ENCODE data around the gene MICAL2. TPM values are rescaled to one million over a fixed set of nuclear protein-coding genes. Genes with fewer than 3 reads are reported as not detected.

MICAL2 gene
- total and polyA plus RNA-seq, 3 donors from 2014 or later = 224 to 461 (median 401) TPM

- intact Hi-C loops (cut with DNase I; ENCODE audit: low total_unique reads) = no loop called here
- Histone ChIP-seq H3K27me3 (no peaks in the 10 kb centered on the region), H3K36me3 (ENCODE audit: low read depth, missing control alignments) (no peaks in the 10 kb centered on the region), H3K9me3 (no peaks in the 10 kb centered on the region), H3K27ac (peak overlapping the region; percentile 85 to 95), H3K4me3 (no peak overlapping the region), H3K4me1 (peaks cover 74% of the 10 kb centered on the region)
- DNase-seq = no peak
- 70 to 88% methylated on average over 1 to 5 of the region's 5 CpGs for WGBS, 2 donors
- TF ChIP-seq CTCF (IDR thresholded peaks at IDR 0.05) (no peak), POLR2A (IDR thresholded peaks at IDR 0.05) (no peak)
Measured at GRCh38 chr11:12121517-12121916, 11.1 kb downstream of the MICAL2 start.

GRCh38 chr11:12122083-12122482 is 11.7 kb downstream of the MICAL2 start:
- intact Hi-C loops (cut with DNase I; ENCODE audit: low total_unique reads) = no loop called here
- H3K36me3 ChIP-seq (ENCODE audit: low read depth, missing control alignments) = no peaks in the 10 kb centered on the region
- H3K9me3 ChIP-seq = no peaks in the 10 kb centered on the region
- H3K27me3 ChIP-seq = no peaks in the 10 kb centered on the region
- no peak for DNase-seq
- peak overlapping the region; percentile 85 to 95 for H3K27ac ChIP-seq
- TF ChIP-seq CTCF (IDR thresholded peaks at IDR 0.05) (peak in 2 of 3 experiments; percentile 23 to 26), POLR2A (IDR thresholded peaks at IDR 0.05) (no peak)
- 70% methylated on average over 6 of the region's 6 CpGs for whole genome bisulfite sequencing, 2 donors
- peaks cover 69% of the 10 kb centered on the region for H3K4me1 ChIP-seq
- no peak overlapping the region for H3K4me3 ChIP-seq

- DNase-seq = no peak
- no peaks in the 10 kb centered on the region for H3K9me3 ChIP-seq
- peaks cover 64% of the 10 kb centered on the region for H3K4me1 ChIP-seq
- no peaks in the 10 kb centered on the region for H3K36me3 ChIP-seq (ENCODE audit: low read depth, missing control alignments)
- H3K27ac ChIP-seq = peak overlapping the region; percentile 21 to 95
- no peaks in the 10 kb centered on the region for H3K27me3 ChIP-seq
- H3K4me3 ChIP-seq = no peak overlapping the region
- 75 to 78% methylated on average over 4 of the region's 4 CpGs for WGBS, 2 donors
- TF ChIP-seq POLR2A (IDR thresholded peaks at IDR 0.05) (no peak), CTCF (IDR thresholded peaks at IDR 0.05) (no peak)
- intact Hi-C loops (cut with DNase I; ENCODE audit: low total_unique reads) = no loop called here
Measured at GRCh38 chr11:12123273-12123672, 12.9 kb downstream of the MICAL2 start.

GRCh38 chr11:12123799-12124198 is 13.4 kb downstream of the MICAL2 start:
- intact Hi-C loops (cut with DNase I; ENCODE audit: low total_unique reads) = no loop called here
- 44 to 64% methylated on average over 3 of the region's 3 CpGs for WGBS, 2 donors
- Histone ChIP-seq H3K4me1 (peaks cover 59% of the 10 kb centered on the region), H3K36me3 (ENCODE audit: low read depth, missing control alignments) (no peaks in the 10 kb centered on the region), H3K27me3 (no peaks in the 10 kb centered on the region), H3K4me3 (no peak overlapping the region), H3K9me3 (no peaks in the 10 kb centered on the region), H3K27ac (peak overlapping the region; percentile 21 to 95)
- no peak for DNase-seq
- TF ChIP-seq POLR2A (IDR thresholded peaks at IDR 0.05) (no peak), CTCF (IDR thresholded peaks at IDR 0.05) (no peak)

GRCh38 chr11:12124306-12124705 is 13.9 kb downstream of the MICAL2 start:
- intact Hi-C loops (cut with DNase I; ENCODE audit: low total_unique reads) = no loop called here
- TF ChIP-seq POLR2A (IDR thresholded peaks at IDR 0.05) (no peak), CTCF (IDR thresholded peaks at IDR 0.05) (no peak)
- Histone ChIP-seq H3K27ac (peak overlapping the region; percentile 21 to 95), H3K27me3 (no peaks in the 10 kb centered on the region), H3K4me1 (peaks cover 54% of the 10 kb centered on the region), H3K4me3 (no peak overlapping the region), H3K36me3 (ENCODE audit: low read depth, missing control alignments) (no peaks in the 10 kb centered on the region), H3K9me3 (no peaks in the 10 kb centered on the region)
- WGBS, 2 donors = 44 to 61% methylated on average over 9 of the region's 9 CpGs
- no peak for DNase-seq
